ENCODE results near the gene GCAT. TPM values are rescaled to one million over a fixed set of nuclear protein-coding genes. Genes with fewer than 3 reads are reported as not detected.

GCAT gene
- polyA plus RNA-seq, 1 donor from 2014 or later: 13.0 TPM

GRCh38 chr22:37818409-37819104, 10.8 kb downstream of the GCAT start:
- Histone ChIP-seq H3K27ac (ENCODE audit: low read length) (no peak overlapping the region), H3K4me3 (ENCODE audit: low read length) (peak overlapping the region; percentile 53), H3K27me3 (ENCODE audit: insufficient read depth, low read depth, low read length) (peaks cover 41% of the 10 kb centered on the region), H4K20me1 (ENCODE audit: insufficient read depth) (no peaks in the 10 kb centered on the region), H3K79me2 (replicated peaks; ENCODE audit: insufficient read depth, low read length) (no peaks in the 10 kb centered on the region), H3K9me2 (ENCODE audit: insufficient read depth, low read length) (no peaks in the 10 kb centered on the region), H3K9me3 (ENCODE audit: low read length) (no peaks in the 10 kb centered on the region), H3K9ac (ENCODE audit: low read length) (no peak overlapping the region), H2AFZ (ENCODE audit: low read depth, low read length) (no peak overlapping the region), H3K36me3 (ENCODE audit: insufficient read depth, low read length) (no peaks in the 10 kb centered on the region), H3K4me2 (ENCODE audit: low read length) (no peak overlapping the region), H3F3A (ENCODE audit: insufficient read depth, low read length, poor library complexity, severe bottlenecking) (no peaks in the 10 kb centered on the region)
- TF ChIP-seq EP300 (conservative IDR thresholded peaks at IDR 0.05; ENCODE audit: poor library complexity, severe bottlenecking) (no peak), REST (IDR thresholded peaks at IDR 0.05; ENCODE audit: borderline replicate concordance) (no peak), SMC3 (conservative IDR thresholded peaks at IDR 0.05; ENCODE audit: poor library complexity) (no peak), TAF1 (IDR thresholded peaks at IDR 0.05; ENCODE audit: low read depth) (no peak), EZH2 (IDR thresholded peaks at IDR 0.05; ENCODE audit: borderline replicate concordance, insufficient read depth, low read length, poor library complexity, severe bottlenecking) (no peak), CTCF (IDR thresholded peaks at IDR 0.05; ENCODE audit: poor library complexity, severe bottlenecking) (peak; percentile 51), MXI1 (conservative IDR thresholded peaks at IDR 0.05; ENCODE audit: poor library complexity, severe bottlenecking) (peak; percentile 53), POLR2AphosphoS5 (IDR thresholded peaks at IDR 0.05) (no peak), RAD21 (conservative IDR thresholded peaks at IDR 0.05) (no peak)

- H3K9me3 ChIP-seq (ENCODE audit: low read length): no peaks in the 10 kb centered on the region
- H3K27me3 ChIP-seq (ENCODE audit: insufficient read depth, low read depth, low read length): peaks cover 46% of the 10 kb centered on the region
- no peak for TF ChIP-seq REST (IDR thresholded peaks at IDR 0.05; ENCODE audit: borderline replicate concordance)
- no peak for TF ChIP-seq POLR2AphosphoS5 (IDR thresholded peaks at IDR 0.05)
- no peak for TF ChIP-seq TAF1 (IDR thresholded peaks at IDR 0.05; ENCODE audit: low read depth)
- TF ChIP-seq EZH2 (IDR thresholded peaks at IDR 0.05; ENCODE audit: borderline replicate concordance, insufficient read depth, low read length, poor library complexity, severe bottlenecking): no peak
- no peak for TF ChIP-seq RAD21 (conservative IDR thresholded peaks at IDR 0.05)
- no peak for TF ChIP-seq SMC3 (conservative IDR thresholded peaks at IDR 0.05; ENCODE audit: poor library complexity)
- no peak for TF ChIP-seq EP300 (conservative IDR thresholded peaks at IDR 0.05; ENCODE audit: poor library complexity, severe bottlenecking)
- TF ChIP-seq CTCF (IDR thresholded peaks at IDR 0.05; ENCODE audit: poor library complexity, severe bottlenecking): no peak
- TF ChIP-seq MXI1 (conservative IDR thresholded peaks at IDR 0.05; ENCODE audit: poor library complexity, severe bottlenecking): no peak
- no peak overlapping the region for H3K27ac ChIP-seq (ENCODE audit: low read length)
- H3K9me2 ChIP-seq (ENCODE audit: insufficient read depth, low read length): no peaks in the 10 kb centered on the region
- no peak overlapping the region for H3K9ac ChIP-seq (ENCODE audit: low read length)
- no peaks in the 10 kb centered on the region for H3K79me2 ChIP-seq (replicated peaks; ENCODE audit: insufficient read depth, low read length)
- H3K4me2 ChIP-seq (ENCODE audit: low read length): no peak overlapping the region
- H2AFZ ChIP-seq (ENCODE audit: low read depth, low read length): no peak overlapping the region
- H3K4me3 ChIP-seq (ENCODE audit: low read length): peak overlapping the region; percentile 53
- no peaks in the 10 kb centered on the region for H3F3A ChIP-seq (ENCODE audit: insufficient read depth, low read length, poor library complexity, severe bottlenecking)
- no peaks in the 10 kb centered on the region for H3K36me3 ChIP-seq (ENCODE audit: insufficient read depth, low read length)
- H4K20me1 ChIP-seq (ENCODE audit: insufficient read depth): no peaks in the 10 kb centered on the region
These were observed 11.3 kb downstream of the GCAT start for GRCh38 chr22:37819105-37819433.

All from neural cell (in vitro differentiated cells).